Thyroid gland (tissue), 4 donors: Measurements from ENCODE around the gene GNAQ. TPM values are rescaled to one million over a fixed set of nuclear protein-coding genes. Genes with fewer than 3 reads are reported as not detected.

ENCODE experiments used
- DNase-seq, 2 donors: peaks; one replicate each; pipeline ENCODE4 v3.0.0-alpha.2; 2019
- H3K27ac ChIP-seq, 3 donors: fragments of 200-600 bp; sonication (generic); 1 replicate in 2 of 3; 2 replicates in 1 of 3; pipeline ENCODE4 v1.5.1; 2016 to 2019; ENCODE audit warnings: mild to moderate bottlenecking in 1 of 3, moderate library complexity in 1 of 3
- H3K27me3 ChIP-seq: fragments of 200-600 bp; sonication (generic); one replicate; pipeline ENCODE4 v1.5.1; 2019
- H3K36me3 ChIP-seq, 2 donors: fragments of 200-600 bp; sonication (generic); one replicate each; pipeline ENCODE4 v1.5.1; 2016 to 2019
- H3K4me1 ChIP-seq, 2 donors: fragments of 200-600 bp; sonication (generic); one replicate each; pipeline ENCODE4 v1.5.1; 2017 to 2019
- H3K4me3 ChIP-seq, 3 donors: fragments of 200-600 bp; sonication (generic); replicated peaks in 1 of 3; 1 replicate in 2 of 3; 2 replicates in 1 of 3; pipeline ENCODE4 v1.5.1; 2016; ENCODE audit warnings: mild to moderate bottlenecking in 1 of 3
- H3K9me3 ChIP-seq: fragments of 200-600 bp; sonication (generic); one replicate; pipeline ENCODE4 v1.5.1; 2017
- POLR2A ChIP-seq, 2 donors: fragments of 450-650 bp; IDR thresholded peaks; one replicate each; pipeline ENCODE4 v1.6.1; 2017; ENCODE audit warnings: antibody characterized with exemption in 2 of 2, mild to moderate bottlenecking in 2 of 2, moderate library complexity in 1 of 2
- WGBS, 2 donors: methylation state at CpG; one replicate each; pipeline ENCODE4 v1.1.5; 2017; 5-methylcytosine and 5-hydroxymethylcytosine counted together
- intact Hi-C: fragments of 100-400 bp; cut with DNase I; formaldehyde crosslinking; loops from one replicate; pipeline ENCODE4 v1.15.1; 2023
- total RNA-seq, 4 donors: library from RNA; depleted of rRNA; stranded (reverse); fragments of >200 nt; gene quantifications; one replicate each; pipeline ENCODE4 v1.2.3, GENCODE V29; 2016
- TF ChIP-seq, protein P1 (sequence below), 6 experiments: fragments of 200-600 bp in 3 of 6; fragments of 450-650 bp in 3 of 6; sonication (generic) in 3 of 6; IDR thresholded peaks; one replicate each; pipeline ENCODE4 v1.5.1; 2016 to 2019; ENCODE audit warnings: antibody characterized with exemption in 6 of 6, mild to moderate bottlenecking in 2 of 6, inconsistent platforms in 1 of 6, moderate library complexity in 1 of 6

GNAQ gene
- total RNA-seq, 4 donors from 2014 or later = 40.0 to 60.8 (median 58.1) TPM

DNA sequence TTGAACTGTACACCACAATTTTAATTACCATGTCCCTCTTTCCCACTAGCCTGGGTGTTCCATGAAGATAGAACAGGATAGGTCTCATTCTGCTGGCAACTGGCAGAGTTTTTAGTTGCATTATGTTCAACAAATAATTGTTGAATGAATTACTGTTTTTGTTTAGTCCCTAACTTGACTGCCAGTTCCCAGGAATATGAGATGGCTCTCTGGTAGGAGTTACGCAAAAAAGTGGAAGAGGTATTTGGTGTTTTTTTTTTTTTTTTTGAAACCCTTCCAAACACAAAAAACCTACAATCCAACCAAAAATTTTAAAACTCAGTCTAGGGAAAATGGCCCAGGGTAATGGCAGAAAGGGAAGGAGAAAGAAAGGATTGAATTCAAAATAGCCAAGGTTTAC is 153.6 kb downstream of the GNAQ start:
- TF ChIP-seq, protein P1, sequence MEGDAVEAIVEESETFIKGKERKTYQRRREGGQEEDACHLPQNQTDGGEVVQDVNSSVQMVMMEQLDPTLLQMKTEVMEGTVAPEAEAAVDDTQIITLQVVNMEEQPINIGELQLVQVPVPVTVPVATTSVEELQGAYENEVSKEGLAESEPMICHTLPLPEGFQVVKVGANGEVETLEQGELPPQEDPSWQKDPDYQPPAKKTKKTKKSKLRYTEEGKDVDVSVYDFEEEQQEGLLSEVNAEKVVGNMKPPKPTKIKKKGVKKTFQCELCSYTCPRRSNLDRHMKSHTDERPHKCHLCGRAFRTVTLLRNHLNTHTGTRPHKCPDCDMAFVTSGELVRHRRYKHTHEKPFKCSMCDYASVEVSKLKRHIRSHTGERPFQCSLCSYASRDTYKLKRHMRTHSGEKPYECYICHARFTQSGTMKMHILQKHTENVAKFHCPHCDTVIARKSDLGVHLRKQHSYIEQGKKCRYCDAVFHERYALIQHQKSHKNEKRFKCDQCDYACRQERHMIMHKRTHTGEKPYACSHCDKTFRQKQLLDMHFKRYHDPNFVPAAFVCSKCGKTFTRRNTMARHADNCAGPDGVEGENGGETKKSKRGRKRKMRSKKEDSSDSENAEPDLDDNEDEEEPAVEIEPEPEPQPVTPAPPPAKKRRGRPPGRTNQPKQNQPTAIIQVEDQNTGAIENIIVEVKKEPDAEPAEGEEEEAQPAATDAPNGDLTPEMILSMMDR (IDR thresholded peaks at IDR 0.05) = no peak
- Histone ChIP-seq H3K4me3 (no peak overlapping the region), H3K27me3 (no peaks in the 10 kb centered on the region), H3K36me3 (no peaks in the 10 kb centered on the region), H3K27ac (peak overlapping the region in 1 of 3 donors; percentile 88), H3K4me1 (peaks cover 58 to 60% of the 10 kb centered on the region in 2 donors), H3K9me3 (no peaks in the 10 kb centered on the region)
- WGBS, 2 donors = 83 to 96% methylated on average over 1 of the region's 1 CpG
- intact Hi-C loops = no loop called here
- DNase-seq = no peak

GRCh38 chr9:77876590-77876989 is 155.0 kb downstream of the GNAQ start:
- Histone ChIP-seq H3K36me3 (no peaks in the 10 kb centered on the region), H3K4me1 (peaks cover 44 to 51% of the 10 kb centered on the region in 2 donors), H3K27me3 (no peaks in the 10 kb centered on the region), H3K9me3 (no peaks in the 10 kb centered on the region), H3K27ac (peak overlapping the region in 2 of 3 donors; percentile 34 to 53), H3K4me3 (no peak overlapping the region)
- intact Hi-C loops = no loop called here
- 81% methylated on average over 3 of the region's 3 CpGs for WGBS, 2 donors
- TF ChIP-seq POLR2A (IDR thresholded peaks at IDR 0.05) = no peak
- TF ChIP-seq, protein P1 (IDR thresholded peaks at IDR 0.05) = no peak
- DNase-seq = no peak

DNA sequence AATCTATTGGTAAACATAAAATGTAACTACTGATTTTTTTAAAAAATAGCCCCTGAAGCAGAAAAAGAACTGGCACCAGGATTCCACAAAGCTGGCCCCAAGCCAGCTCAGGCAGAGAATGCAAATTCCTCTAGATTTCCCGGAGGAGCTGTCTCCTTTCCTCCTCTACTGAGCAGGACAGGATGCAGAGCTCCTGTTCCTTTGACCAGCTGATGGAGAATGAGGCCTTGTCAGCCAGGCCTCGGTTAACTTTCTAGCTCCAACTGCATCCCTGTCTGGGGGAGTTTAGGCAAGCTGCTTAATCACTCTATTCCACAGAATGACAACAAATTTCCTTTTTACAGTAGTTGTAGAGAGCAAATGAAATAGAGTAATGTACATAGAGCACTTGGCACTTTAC is 155.5 kb downstream of the GNAQ start:
- DNase-seq = peak; percentile 46 to 66
- no peak for TF ChIP-seq POLR2A (IDR thresholded peaks at IDR 0.05)
- TF ChIP-seq, protein P1 (IDR thresholded peaks at IDR 0.05) = no peak
- intact Hi-C loops = no loop called here
- no peak overlapping the region for H3K4me3 ChIP-seq
- no peaks in the 10 kb centered on the region for H3K27me3 ChIP-seq
- peaks cover 39 to 46% of the 10 kb centered on the region in 2 donors for H3K4me1 ChIP-seq
- 13 to 19% methylated on average over 2 of the region's 2 CpGs for WGBS, 2 donors
- no peaks in the 10 kb centered on the region for H3K36me3 ChIP-seq
- H3K9me3 ChIP-seq = no peaks in the 10 kb centered on the region
- peak overlapping the region in 2 of 3 donors; percentile 34 to 53 for H3K27ac ChIP-seq

- no peak for TF ChIP-seq POLR2A (IDR thresholded peaks at IDR 0.05)
- TF ChIP-seq, protein P1 (IDR thresholded peaks at IDR 0.05) = no peak
- H3K36me3 ChIP-seq = no peaks in the 10 kb centered on the region
- H3K27me3 ChIP-seq = no peaks in the 10 kb centered on the region
- DNase-seq = no peak
- peaks cover 18 to 20% of the 10 kb centered on the region in 2 donors for H3K4me1 ChIP-seq
- no peak overlapping the region for H3K4me3 ChIP-seq
- H3K27ac ChIP-seq = peak overlapping the region in 1 of 3 donors; percentile 7
- H3K9me3 ChIP-seq = no peaks in the 10 kb centered on the region
- intact Hi-C loops = no loop called here
- 59 to 66% methylated on average over 3 of the region's 3 CpGs for WGBS, 2 donors
Measured at GRCh38 chr9:77872863-77873262, 158.7 kb downstream of the GNAQ start.

DNA sequence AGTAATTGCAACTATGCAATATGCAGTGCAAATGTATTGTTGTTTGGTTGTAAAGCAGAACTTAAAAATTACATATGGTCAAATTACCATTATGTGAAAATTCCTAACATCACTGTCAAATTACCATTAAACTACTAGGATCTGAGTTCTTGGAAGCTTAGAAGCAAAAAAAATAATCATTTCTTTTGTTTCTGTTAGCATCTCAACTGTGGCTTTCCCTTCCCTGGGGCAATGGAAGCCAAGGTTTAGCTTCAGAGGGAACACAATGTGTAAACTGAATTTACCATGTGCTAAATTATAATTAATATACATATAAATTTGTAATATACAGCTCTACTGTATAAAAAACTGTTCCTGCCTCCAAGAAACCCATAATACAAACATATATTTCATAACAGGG is 159.4 kb downstream of the GNAQ start:
- no peak for DNase-seq
- no peak overlapping the region for H3K4me3 ChIP-seq
- H3K9me3 ChIP-seq = no peaks in the 10 kb centered on the region
- H3K27ac ChIP-seq = no peak overlapping the region
- H3K4me1 ChIP-seq = peaks cover 16 to 20% of the 10 kb centered on the region in 2 donors
- intact Hi-C loops = no loop called here
- no peaks in the 10 kb centered on the region for H3K27me3 ChIP-seq
- no peaks in the 10 kb centered on the region for H3K36me3 ChIP-seq
- TF ChIP-seq, protein P1 (IDR thresholded peaks at IDR 0.05) = no peak
- no peak for TF ChIP-seq POLR2A (IDR thresholded peaks at IDR 0.05)
